GM13976 (cell line): ENCODE results near the gene PCNX2.

Source experiments
- DNase-seq: peaks from one replicate; pipeline ENCODE4 v3.0.0; 2012; ENCODE audit warnings: low spot score
- in situ Hi-C: fragments of 300-500 bp; cut with MboI; formaldehyde crosslinking; loops from one replicate; pipeline ENCODE4 v1.12.0; 2022; ENCODE audit warnings: low sequenced_read_pairs, mixed read lengths, inconsistent platforms; ENCODE audit not compliant: unreplicated experiment
- TF ChIP-seq, protein P1 (sequence below): IDR thresholded peaks from 2 replicates; pipeline ENCODE4 v1.5.1; 2012; ENCODE audit warnings: borderline replicate concordance, mild to moderate bottlenecking; ENCODE audit not compliant: insufficient read depth; ENCODE audit errors: extremely low read depth, missing control alignments, control extremely low read depth

Gene PCNX2

DNA sequence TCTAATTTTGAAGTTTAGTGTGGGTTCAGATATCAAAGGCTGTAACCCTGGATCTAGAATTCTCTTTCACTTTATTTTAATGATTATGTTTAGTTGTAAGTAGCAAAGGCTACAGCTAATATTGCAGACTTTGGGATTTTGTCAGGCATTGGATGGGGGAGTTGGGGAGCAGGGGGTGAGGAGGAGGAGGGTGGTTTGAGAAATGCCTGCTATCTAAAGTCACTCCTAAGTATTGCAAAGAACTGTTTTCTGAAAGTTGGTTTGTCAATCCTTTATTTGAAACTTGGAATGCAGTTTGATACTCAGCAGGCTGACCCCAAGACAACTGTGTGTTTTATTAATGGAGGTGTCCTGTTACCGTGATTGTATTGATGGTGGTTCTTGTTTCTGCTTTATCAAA lies 343.9 kb downstream of the PCNX2 start:
- no peak for DNase-seq
- in situ Hi-C loops, result no loop called here
- TF ChIP-seq, protein P1, sequence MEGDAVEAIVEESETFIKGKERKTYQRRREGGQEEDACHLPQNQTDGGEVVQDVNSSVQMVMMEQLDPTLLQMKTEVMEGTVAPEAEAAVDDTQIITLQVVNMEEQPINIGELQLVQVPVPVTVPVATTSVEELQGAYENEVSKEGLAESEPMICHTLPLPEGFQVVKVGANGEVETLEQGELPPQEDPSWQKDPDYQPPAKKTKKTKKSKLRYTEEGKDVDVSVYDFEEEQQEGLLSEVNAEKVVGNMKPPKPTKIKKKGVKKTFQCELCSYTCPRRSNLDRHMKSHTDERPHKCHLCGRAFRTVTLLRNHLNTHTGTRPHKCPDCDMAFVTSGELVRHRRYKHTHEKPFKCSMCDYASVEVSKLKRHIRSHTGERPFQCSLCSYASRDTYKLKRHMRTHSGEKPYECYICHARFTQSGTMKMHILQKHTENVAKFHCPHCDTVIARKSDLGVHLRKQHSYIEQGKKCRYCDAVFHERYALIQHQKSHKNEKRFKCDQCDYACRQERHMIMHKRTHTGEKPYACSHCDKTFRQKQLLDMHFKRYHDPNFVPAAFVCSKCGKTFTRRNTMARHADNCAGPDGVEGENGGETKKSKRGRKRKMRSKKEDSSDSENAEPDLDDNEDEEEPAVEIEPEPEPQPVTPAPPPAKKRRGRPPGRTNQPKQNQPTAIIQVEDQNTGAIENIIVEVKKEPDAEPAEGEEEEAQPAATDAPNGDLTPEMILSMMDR, result no peak

DNA sequence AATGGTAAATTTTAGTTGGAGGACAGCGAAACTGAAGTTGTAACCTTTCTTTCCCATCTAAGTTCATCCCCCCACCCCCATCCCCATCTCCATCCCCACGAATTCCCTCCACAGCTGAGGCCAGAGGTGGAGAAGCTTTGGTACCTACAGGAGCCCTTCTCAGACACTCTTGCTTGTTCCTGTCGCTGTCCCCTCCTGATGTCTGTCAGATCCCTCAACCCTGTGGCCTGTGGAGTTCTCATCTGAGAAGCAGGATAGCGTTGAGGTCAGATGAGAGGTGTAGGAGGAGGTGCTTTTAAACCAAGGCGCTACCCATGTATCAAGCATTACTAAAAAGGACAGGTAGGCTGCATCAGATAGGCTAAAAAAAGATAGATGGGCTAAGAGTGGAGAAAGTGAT lies 344.3 kb downstream of the PCNX2 start:
- TF ChIP-seq, protein P1, result no peak
- in situ Hi-C loops, result no loop called here
- DNase-seq, result peak; percentile 23

DNA sequence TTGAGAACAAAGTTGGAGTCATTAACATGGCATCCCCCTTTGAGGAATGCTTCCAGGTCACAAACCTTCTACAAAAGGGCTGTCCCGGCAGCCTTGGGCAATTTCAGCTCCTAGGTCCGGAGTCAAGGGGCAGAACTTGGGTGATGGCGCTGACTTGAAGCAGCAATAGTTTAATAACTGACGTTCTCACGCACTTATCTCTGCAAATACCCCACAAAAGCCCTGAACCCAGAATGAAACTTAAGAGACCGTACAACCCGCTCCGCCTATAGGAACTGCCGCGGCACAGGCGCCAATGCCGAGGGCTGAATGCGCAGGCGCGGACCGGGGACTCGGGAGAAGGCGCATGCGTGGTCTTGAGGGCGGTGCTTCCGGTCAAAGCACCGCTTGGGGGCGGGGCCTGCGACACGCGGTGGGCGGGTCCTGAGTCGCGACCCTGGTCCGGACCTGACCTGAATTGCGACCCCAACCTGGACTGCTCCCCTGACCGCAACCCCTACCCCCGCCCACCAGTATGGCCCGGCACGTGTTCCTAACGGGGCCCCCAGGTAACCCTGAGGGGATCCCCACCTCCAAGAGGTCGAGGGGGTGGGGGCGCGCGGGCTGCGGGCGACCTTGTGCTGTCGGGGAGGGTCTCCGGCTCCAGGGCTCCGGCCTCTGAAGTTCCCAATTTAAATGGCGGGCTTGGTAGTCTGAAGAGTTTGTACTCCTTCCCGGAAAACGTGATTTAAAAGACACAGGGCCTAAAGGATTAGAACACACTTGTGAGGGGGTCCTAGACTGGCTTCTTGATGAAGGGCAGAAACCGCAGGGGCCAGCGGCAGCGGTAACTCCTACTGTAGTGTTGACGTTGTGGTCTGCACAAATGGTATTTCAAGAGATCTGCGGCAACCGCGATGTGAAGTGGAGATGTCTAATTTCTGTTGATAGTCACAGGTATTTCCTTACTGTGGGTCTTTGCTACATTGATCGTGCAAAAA lies 345.0 kb downstream of the PCNX2 start, which contains the start of gene NTPCR:
TSS of gene NTPCR (plus strand) at position 415 of the 980 bp plus-strand sequence. CDS start at position 515, 100 bp downstream.
- in situ Hi-C loops, result no loop called here
- DNase-seq, result peak; percentile 97
- TF ChIP-seq, protein P1, result no peak

DNA sequence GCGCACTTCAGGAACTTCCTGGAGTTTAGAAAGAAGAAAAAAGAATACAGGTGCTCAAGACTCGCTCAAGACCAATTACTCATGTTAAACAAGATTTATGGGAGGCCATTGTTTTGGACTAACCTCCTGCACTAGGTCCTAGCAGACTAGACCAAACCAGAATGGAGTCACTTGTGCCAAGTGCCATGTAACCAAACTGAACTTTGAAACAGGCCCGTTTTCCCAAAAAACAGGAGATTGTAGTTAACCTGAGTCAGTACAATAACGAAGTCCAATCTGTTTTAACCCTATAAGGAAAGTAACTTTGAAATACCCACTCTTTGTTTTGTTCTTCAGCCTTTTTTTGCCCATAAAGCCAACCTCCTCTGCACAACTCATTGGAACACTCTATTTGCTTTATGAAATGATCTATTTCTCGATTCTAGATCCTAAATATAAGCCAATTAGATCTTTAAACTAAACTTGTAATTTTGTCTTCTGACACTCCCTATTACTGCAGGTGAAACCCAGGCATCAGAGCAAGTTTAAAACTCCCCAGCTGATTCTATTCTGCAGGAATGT lies 345.8 kb downstream of the PCNX2 start:
- in situ Hi-C loops, result no loop called here
- TF ChIP-seq, protein P1, result no peak
- no peak for DNase-seq

DNA sequence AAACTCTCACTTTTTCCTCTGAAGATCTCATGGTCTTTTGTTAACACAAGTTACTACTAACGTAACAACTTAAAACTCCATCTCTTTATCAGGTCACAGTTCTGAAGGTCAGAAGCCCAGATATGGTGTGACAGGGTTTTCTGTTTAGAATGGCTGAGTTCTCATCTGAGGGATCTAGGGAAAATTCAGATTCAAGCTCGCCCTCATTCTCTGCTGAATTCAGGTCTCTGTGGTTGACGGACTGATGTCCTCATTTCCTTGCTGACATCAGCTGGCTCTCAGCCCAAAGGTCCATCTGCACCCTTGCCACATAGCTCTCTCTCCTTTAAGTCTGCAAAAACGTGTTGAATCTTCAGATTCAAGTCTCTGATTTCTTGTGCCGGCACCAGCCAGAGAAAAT lies 351.2 kb downstream of the PCNX2 start:
- in situ Hi-C loops, result no loop called here
- TF ChIP-seq, protein P1, result no peak

DNA sequence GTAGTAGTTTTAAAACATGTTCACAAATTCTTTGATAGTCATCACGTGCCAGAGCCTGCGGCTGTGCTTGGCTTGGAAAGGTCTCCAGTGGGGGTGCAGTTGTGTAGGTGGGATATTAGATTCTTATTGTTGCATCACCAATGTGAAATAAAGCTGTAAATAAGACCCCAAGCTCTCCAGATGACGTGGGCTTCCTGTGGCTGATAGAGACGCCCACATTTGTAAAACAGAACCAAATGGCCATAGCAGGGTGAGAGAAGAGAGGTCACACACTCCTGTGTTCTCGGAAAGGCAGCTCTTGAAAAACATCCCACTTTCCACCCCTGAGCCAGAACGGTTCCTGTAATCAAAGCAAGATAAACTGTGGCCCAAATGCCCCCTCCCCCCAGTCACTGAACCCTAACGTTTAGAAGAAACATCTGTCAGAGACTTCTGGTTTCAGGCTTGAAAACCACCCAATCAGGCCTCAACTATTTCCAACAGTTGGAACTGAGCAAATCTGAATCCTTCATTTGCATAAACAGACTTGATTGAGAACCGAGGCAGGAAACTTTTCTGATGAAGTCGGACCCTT lies 351.8 kb downstream of the PCNX2 start:
- in situ Hi-C loops, result no loop called here
- peak; percentile 18 for DNase-seq
- TF ChIP-seq, protein P1, result no peak

More for the DNA sequence above, 351.2 kb downstream of the PCNX2 start:
- no peak for DNase-seq
